ENCODE data around the gene KIAA1217.

The KIAA1217 gene

DNA sequence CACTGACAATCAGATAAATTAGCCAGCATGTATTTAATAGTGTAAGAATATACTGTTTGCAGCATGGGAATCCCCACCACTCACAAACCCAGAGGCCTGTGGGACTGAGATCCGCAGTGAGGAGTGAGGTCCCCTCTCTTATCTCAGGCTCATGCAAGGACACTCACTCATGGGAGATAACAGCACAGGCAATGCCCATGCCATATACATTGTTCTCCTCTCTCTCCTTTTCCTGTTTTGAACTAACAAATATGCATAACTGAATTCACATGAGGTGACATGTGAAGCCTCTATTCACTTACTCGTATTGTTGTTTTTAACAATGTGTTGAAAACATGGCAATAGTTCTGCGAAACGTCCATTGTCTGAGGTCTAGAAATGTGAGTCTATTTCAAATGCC lies 284.2 kb downstream of the KIAA1217 start:
- Histone ChIP-seq H3K9ac (ENCODE audit: low read length) (no peak overlapping the region), H3K4me3 (ENCODE audit: low read depth, low read length, poor library complexity, severe bottlenecking) (no peak overlapping the region), H3K4me2 (ENCODE audit: low read length) (no peak overlapping the region), H3K9me3 (ENCODE audit: low read length) (no peaks in the 10 kb centered on the region), H3K9me2 (ENCODE audit: low read depth, low read length) (no peaks in the 10 kb centered on the region), H3K27me3 (ENCODE audit: insufficient read depth, low read length) (no peaks in the 10 kb centered on the region), H3K27ac (ENCODE audit: low read depth, low read length, poor library complexity, severe bottlenecking) (no peak overlapping the region), H3K36me3 (ENCODE audit: insufficient read depth, low read length) (no peaks in the 10 kb centered on the region), H3K79me2 (ENCODE audit: insufficient read depth, low read length) (no peaks in the 10 kb centered on the region), H3K4me1 (ENCODE audit: insufficient read depth, low read length, severe bottlenecking) (no peaks in the 10 kb centered on the region), H3F3A (ENCODE audit: insufficient read depth, low read length) (no peaks in the 10 kb centered on the region), H2AFZ (ENCODE audit: low read length) (no peak overlapping the region), H4K20me1 (ENCODE audit: insufficient read depth, low read length) (no peaks in the 10 kb centered on the region)
- TF ChIP-seq CTCF (IDR thresholded peaks at IDR 0.05; ENCODE audit: low read length) (no peak), EZH2 (IDR thresholded peaks at IDR 0.05; ENCODE audit: borderline replicate concordance, low read length) (no peak)

DNA sequence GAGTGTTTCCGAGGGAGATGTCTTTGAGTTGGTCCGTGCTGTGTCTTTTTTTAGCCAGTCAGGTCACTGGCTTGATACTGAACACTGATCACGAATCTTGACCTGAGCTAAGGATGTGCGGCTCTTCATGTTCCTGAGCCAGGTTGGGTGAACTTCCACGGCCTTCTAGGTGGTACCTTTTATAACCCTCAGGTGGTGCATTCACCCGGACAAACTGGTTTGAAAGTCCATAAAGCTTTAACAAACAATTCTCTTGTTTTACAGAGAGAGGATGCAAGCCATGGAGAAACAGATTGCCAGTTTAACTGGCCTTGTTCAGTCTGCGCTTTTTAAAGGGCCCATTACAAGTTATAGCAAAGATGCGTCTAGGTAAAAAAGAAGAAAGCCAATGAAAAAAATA lies 285.3 kb downstream of the KIAA1217 start:
- Histone ChIP-seq H3K9me3 (ENCODE audit: low read length) (no peaks in the 10 kb centered on the region), H3K79me2 (ENCODE audit: insufficient read depth, low read length) (no peaks in the 10 kb centered on the region), H3K9ac (ENCODE audit: low read length) (no peak overlapping the region), H3F3A (ENCODE audit: insufficient read depth, low read length) (no peaks in the 10 kb centered on the region), H3K36me3 (ENCODE audit: insufficient read depth, low read length) (no peaks in the 10 kb centered on the region), H3K4me2 (ENCODE audit: low read length) (no peak overlapping the region), H3K27me3 (ENCODE audit: insufficient read depth, low read length) (no peaks in the 10 kb centered on the region), H3K9me2 (ENCODE audit: low read depth, low read length) (no peaks in the 10 kb centered on the region), H3K4me1 (ENCODE audit: insufficient read depth, low read length, severe bottlenecking) (no peaks in the 10 kb centered on the region), H4K20me1 (ENCODE audit: insufficient read depth, low read length) (no peaks in the 10 kb centered on the region), H2AFZ (ENCODE audit: low read length) (no peak overlapping the region), H3K27ac (ENCODE audit: low read depth, low read length, poor library complexity, severe bottlenecking) (no peak overlapping the region), H3K4me3 (ENCODE audit: low read depth, low read length, poor library complexity, severe bottlenecking) (no peak overlapping the region)
- TF ChIP-seq EZH2 (IDR thresholded peaks at IDR 0.05; ENCODE audit: borderline replicate concordance, low read length) = no peak
- TF ChIP-seq CTCF (IDR thresholded peaks at IDR 0.05; ENCODE audit: low read length) = no peak

DNA sequence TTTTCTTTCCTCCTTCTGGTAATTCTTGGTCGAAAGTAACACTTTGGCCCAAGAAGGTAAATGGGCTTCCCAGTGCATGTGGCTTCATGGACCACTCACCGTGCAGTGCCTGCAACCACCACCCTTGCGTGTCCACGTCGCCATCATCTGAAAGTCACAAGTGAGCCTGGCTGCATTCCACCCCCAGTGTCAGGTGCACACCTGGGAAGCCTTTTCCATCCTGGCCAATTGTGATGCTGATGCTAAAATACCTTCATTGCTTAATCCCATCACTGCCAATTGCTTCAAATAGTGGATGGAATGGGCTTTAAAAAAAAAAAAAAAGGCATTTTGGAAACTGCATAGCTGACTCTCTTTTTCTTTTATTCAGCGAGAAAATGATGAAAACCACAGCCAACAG lies 285.8 kb downstream of the KIAA1217 start:
- TF ChIP-seq EZH2 (IDR thresholded peaks at IDR 0.05; ENCODE audit: borderline replicate concordance, low read length) (no peak), CTCF (IDR thresholded peaks at IDR 0.05; ENCODE audit: low read length) (no peak)
- no peaks in the 10 kb centered on the region for H3K36me3 ChIP-seq (ENCODE audit: insufficient read depth, low read length)
- H3K4me3 ChIP-seq (ENCODE audit: low read depth, low read length, poor library complexity, severe bottlenecking) = no peak overlapping the region
- H3K9me3 ChIP-seq (ENCODE audit: low read length) = no peaks in the 10 kb centered on the region
- H3K79me2 ChIP-seq (ENCODE audit: insufficient read depth, low read length) = no peaks in the 10 kb centered on the region
- H3K4me2 ChIP-seq (ENCODE audit: low read length) = no peak overlapping the region
- H3K4me1 ChIP-seq (ENCODE audit: insufficient read depth, low read length, severe bottlenecking) = no peaks in the 10 kb centered on the region
- no peaks in the 10 kb centered on the region for H4K20me1 ChIP-seq (ENCODE audit: insufficient read depth, low read length)
- no peak overlapping the region for H2AFZ ChIP-seq (ENCODE audit: low read length)
- no peak overlapping the region for H3K27ac ChIP-seq (ENCODE audit: low read depth, low read length, poor library complexity, severe bottlenecking)
- H3K9ac ChIP-seq (ENCODE audit: low read length) = no peak overlapping the region
- no peaks in the 10 kb centered on the region for H3F3A ChIP-seq (ENCODE audit: insufficient read depth, low read length)
- H3K9me2 ChIP-seq (ENCODE audit: low read depth, low read length) = no peaks in the 10 kb centered on the region
- no peaks in the 10 kb centered on the region for H3K27me3 ChIP-seq (ENCODE audit: insufficient read depth, low read length)
